PC-9 (cell line): ENCODE results near the gene ZFX. TPM values are rescaled to one million over a fixed set of nuclear protein-coding genes. Genes with fewer than 3 reads are reported as not detected.

Experiments used
- BruUV-seq: library from RNA; stranded (reverse); fragments of 400-500 nt; replicated peaks from 2 replicates; lab custom pipeline; 2021; lab: Mats Ljungman, UMichigan
- CTCF ChIA-PET: fragments of 300-600 bp; sonication (Branson Sonifier 250); formaldehyde crosslinking; loops from one replicate; lab custom pipeline; 2022; ENCODE audit warnings: antibody characterized with exemption; lab: Charles Lee
- POLR2A ChIA-PET: fragments of 300-600 bp; sonication (Branson Sonifier 250); formaldehyde crosslinking; loops from one replicate; lab custom pipeline; 2022; ENCODE audit warnings: antibody characterized with exemption; ENCODE audit not compliant: unreplicated experiment; lab: Charles Lee
- DNase-seq, 2 experiments: peaks; one replicate each; pipeline versions ENCODE4 v3.0.0 to v3.0.0-alpha.2; 2015 to 2022; ENCODE audit warnings: mixed read lengths in 1 of 2
- H2AFZ ChIP-seq: fragments of 200-600 bp; sonication (generic); 2 replicates; pipeline ENCODE4 v1.8.1; 2017; ENCODE audit warnings: antibody characterized with exemption
- H3F3A ChIP-seq: fragments of 200-600 bp; sonication (generic); 2 replicates; pipeline ENCODE4 v1.8.1; 2017; ENCODE audit warnings: antibody characterized with exemption, mild to moderate bottlenecking, low read depth; ENCODE audit not compliant: insufficient read depth
- H3K27ac ChIP-seq: fragments of 200-600 bp; sonication (generic); 2 replicates; pipeline ENCODE4 v1.6.1; 2016; ENCODE audit warnings: mixed run types
- H3K27me3 ChIP-seq: fragments of 200-600 bp; sonication (generic); 2 replicates; pipeline ENCODE4 v1.6.1; 2016; ENCODE audit warnings: low read depth, mixed run types; ENCODE audit not compliant: insufficient read depth
- H3K36me3 ChIP-seq: fragments of 200-600 bp; sonication (generic); 2 replicates; pipeline ENCODE4 v1.6.1; 2016; ENCODE audit warnings: low read depth, mixed run types
- H3K4me1 ChIP-seq: fragments of 200-600 bp; sonication (generic); replicated peaks from 2 replicates; pipeline ENCODE4 v1.6.1; 2016; ENCODE audit warnings: mixed run types; ENCODE audit not compliant: insufficient read depth
- H3K4me2 ChIP-seq: fragments of 200-600 bp; sonication (generic); 2 replicates; pipeline ENCODE4 v1.6.1; 2017; ENCODE audit warnings: mixed run types
- H3K4me3 ChIP-seq: fragments of 200-600 bp; sonication (generic); 2 replicates; pipeline ENCODE4 v1.6.1; 2016; ENCODE audit warnings: mixed run types
- H3K79me2 ChIP-seq: fragments of 200-600 bp; sonication (generic); 2 replicates; pipeline ENCODE4 v1.6.1; 2017; ENCODE audit warnings: low read depth, mixed run types
- H3K9me2 ChIP-seq: fragments of 200-600 bp; sonication (generic); 2 replicates; pipeline ENCODE4 v1.8.1; 2017; ENCODE audit warnings: mild to moderate bottlenecking; ENCODE audit not compliant: insufficient read depth
- H3K9me3 ChIP-seq: fragments of 200-600 bp; sonication (generic); 2 replicates; pipeline ENCODE4 v1.8.1; 2016; ENCODE audit warnings: low read depth; ENCODE audit not compliant: insufficient read depth
- H4K20me1 ChIP-seq: fragments of 200-600 bp; sonication (generic); 2 replicates; pipeline ENCODE4 v1.8.1; 2017; ENCODE audit not compliant: insufficient read depth
- EZH2 ChIP-seq: fragments of 200-600 bp; sonication (generic); IDR thresholded peaks from 2 replicates; pipeline ENCODE4 v1.8.0; 2017; ENCODE audit warnings: antibody characterized with exemption, low read depth
- intact Hi-C: fragments of 100-400 bp; cut with micrococcal nuclease; formaldehyde crosslinking; loops from one replicate; pipeline ENCODE4 v1.10.0; 2022; ENCODE audit not compliant: unreplicated experiment
- total RNA-seq: library from RNA; stranded (reverse); gene quantifications from 2 replicates; pipeline ENCODE4 v1.2.3, GENCODE V29; 2021
- TF ChIP-seq, protein P1 (sequence below): fragments of 200-600 bp; sonication (generic); conservative IDR thresholded peaks from 2 replicates; pipeline ENCODE4 v1.6.1; 2017; ENCODE audit warnings: mixed run types, antibody characterized with exemption, mild to moderate bottlenecking, moderate library complexity

ZFX gene
- total RNA-seq, 1 experiment from 2014 or later, result 39.6 TPM

DNA sequence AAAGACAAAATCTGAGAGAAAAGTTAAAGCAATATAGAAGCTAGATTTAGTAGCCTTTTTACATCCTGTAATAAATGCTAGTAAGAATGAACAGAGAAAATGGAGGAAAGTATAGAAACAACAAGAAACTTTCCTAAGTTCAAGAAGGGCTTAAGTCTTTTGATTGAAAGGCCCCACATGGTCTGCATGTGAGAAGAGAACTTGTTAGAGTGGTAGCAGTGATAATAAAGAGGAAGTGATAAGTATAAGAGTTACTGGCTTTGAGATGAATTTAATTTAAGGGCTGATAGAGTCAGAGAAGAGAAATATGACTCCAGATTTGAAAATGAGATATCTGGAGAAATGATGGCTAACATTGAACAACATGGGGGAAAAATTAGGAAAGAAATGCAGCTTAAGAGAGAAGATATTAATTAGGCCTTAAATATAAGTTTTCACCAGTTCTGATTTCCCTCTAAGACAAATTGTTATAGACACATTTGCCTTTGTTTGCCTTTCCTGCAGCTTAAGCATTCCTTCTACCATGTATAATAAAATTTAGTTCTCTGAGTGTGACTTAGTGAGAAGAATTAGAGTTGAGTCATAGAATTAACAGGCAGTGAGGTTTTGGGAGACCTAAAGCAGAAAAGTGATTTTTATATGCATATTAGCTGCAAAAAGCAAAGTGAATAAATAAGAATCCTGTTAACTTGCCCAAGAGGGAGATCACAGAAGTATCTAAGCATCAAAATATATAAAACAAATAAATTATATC, 18.4 kb downstream of the ZFX start:
- H3K27me3 ChIP-seq, result no peaks in the 10 kb centered on the region
- ChIA-PET CTCF (no interaction called here), POLR2A (no interaction called here)
- H3K4me2 ChIP-seq, result no peak overlapping the region
- no TSS peak for BruUV-seq
- peaks cover 11% of the 10 kb centered on the region; the same call in 1 of the 2 replicates for H3F3A ChIP-seq
- no peak overlapping the region for H2AFZ ChIP-seq
- H3K27ac ChIP-seq, result no peak overlapping the region
- H3K4me1 ChIP-seq, result no peaks in the 10 kb centered on the region
- H4K20me1 ChIP-seq, result peaks cover 78% of the 10 kb centered on the region
- H3K9me3 ChIP-seq, result no peaks in the 10 kb centered on the region
- peaks cover 10% of the 10 kb centered on the region; the same call in 1 of the 2 replicates for H3K36me3 ChIP-seq
- H3K79me2 ChIP-seq, result peaks cover 97% of the 10 kb centered on the region
- TF ChIP-seq, protein P1, sequence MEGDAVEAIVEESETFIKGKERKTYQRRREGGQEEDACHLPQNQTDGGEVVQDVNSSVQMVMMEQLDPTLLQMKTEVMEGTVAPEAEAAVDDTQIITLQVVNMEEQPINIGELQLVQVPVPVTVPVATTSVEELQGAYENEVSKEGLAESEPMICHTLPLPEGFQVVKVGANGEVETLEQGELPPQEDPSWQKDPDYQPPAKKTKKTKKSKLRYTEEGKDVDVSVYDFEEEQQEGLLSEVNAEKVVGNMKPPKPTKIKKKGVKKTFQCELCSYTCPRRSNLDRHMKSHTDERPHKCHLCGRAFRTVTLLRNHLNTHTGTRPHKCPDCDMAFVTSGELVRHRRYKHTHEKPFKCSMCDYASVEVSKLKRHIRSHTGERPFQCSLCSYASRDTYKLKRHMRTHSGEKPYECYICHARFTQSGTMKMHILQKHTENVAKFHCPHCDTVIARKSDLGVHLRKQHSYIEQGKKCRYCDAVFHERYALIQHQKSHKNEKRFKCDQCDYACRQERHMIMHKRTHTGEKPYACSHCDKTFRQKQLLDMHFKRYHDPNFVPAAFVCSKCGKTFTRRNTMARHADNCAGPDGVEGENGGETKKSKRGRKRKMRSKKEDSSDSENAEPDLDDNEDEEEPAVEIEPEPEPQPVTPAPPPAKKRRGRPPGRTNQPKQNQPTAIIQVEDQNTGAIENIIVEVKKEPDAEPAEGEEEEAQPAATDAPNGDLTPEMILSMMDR, result no peak
- TF ChIP-seq EZH2, result no peak
- no peak for DNase-seq
- intact Hi-C loops, result no loop called here
- H3K4me3 ChIP-seq, result no peak overlapping the region
- H3K9me2 ChIP-seq, result no peaks in the 10 kb centered on the region

DNA sequence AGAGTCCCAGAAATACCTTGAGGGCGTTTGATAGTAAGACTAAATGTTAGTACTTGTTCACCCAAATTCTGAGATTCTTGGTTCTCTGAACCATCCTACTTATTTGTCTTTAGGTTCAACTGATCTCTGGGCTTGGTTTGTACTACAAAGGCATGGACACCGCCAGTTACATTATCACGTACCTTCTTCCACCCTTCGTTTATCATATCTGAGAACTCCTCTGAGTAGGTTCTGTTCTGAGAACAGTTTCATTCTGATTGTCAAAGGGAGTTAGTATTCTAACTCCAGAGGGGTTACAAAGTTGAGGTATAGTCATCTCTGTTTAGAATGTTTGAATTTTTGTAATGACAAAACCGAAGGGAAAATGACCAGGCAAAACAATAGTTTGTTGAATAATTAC, 19.3 kb downstream of the ZFX start:
- intact Hi-C loops, result no loop called here
- Histone ChIP-seq H3K27me3 (no peaks in the 10 kb centered on the region), H3K9me3 (no peaks in the 10 kb centered on the region), H3K79me2 (peaks cover 88% of the 10 kb centered on the region), H4K20me1 (peaks cover 70% of the 10 kb centered on the region), H3K27ac (no peak overlapping the region), H3K4me1 (no peaks in the 10 kb centered on the region), H3K4me2 (no peak overlapping the region), H3F3A (peaks cover 11% of the 10 kb centered on the region; the same call in 1 of the 2 replicates), H3K9me2 (no peaks in the 10 kb centered on the region), H3K36me3 (peaks cover 10% of the 10 kb centered on the region; the same call in 1 of the 2 replicates), H2AFZ (no peak overlapping the region), H3K4me3 (no peak overlapping the region)
- no peak for DNase-seq
- CTCF ChIA-PET, result no interaction called here
- POLR2A ChIA-PET, result no interaction called here
- TF ChIP-seq, protein P1, result no peak
- no peak for TF ChIP-seq EZH2
- no TSS peak for BruUV-seq

DNA sequence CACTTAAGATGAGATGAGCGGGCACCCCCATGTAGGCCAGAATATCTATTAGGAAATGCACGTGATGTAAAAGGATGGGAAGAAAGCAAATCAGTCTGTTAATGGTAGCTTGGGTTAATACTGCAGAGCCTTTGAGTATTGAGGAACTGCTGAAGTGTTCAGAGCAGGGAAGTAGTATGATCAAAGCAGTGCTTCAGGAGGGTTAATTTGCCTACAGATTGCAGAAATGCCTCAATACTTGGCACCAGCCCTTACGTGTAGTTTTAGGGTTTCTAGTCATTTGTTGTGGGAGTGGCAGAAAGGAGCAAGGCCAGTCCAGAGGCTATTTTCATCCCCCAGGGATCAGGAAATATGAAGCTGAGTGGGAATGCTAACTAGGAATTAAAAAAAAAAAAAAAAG, 19.7 kb downstream of the ZFX start:
- TF ChIP-seq, protein P1, result no peak
- no peak for TF ChIP-seq EZH2
- H3K27ac ChIP-seq, result no peak overlapping the region
- H2AFZ ChIP-seq, result no peak overlapping the region
- no peak for DNase-seq
- no peak overlapping the region for H3K4me2 ChIP-seq
- peaks cover 10% of the 10 kb centered on the region; the same call in 1 of the 2 replicates for H3K36me3 ChIP-seq
- H3F3A ChIP-seq, result peaks cover 11% of the 10 kb centered on the region; the same call in 1 of the 2 replicates
- H3K9me2 ChIP-seq, result no peaks in the 10 kb centered on the region
- ChIA-PET POLR2A (no interaction called here), CTCF (no interaction called here)
- no peaks in the 10 kb centered on the region for H3K9me3 ChIP-seq
- peaks cover 84% of the 10 kb centered on the region for H3K79me2 ChIP-seq
- BruUV-seq, result no TSS peak
- H4K20me1 ChIP-seq, result peaks cover 66% of the 10 kb centered on the region
- H3K4me3 ChIP-seq, result no peak overlapping the region
- no peaks in the 10 kb centered on the region for H3K4me1 ChIP-seq
- intact Hi-C loops, result no loop called here
- no peaks in the 10 kb centered on the region for H3K27me3 ChIP-seq
